CD1c-positive myeloid dendritic cell (primary cell): ENCODE measurements around the gene TAS2R4.
A peak's percentile ranks its signal among the peaks of the same experiment; 100 is the strongest.
"Not testable (repeated sequence)": the region's sequence is repeated elsewhere in the genome, so short reads cannot be mapped to it uniquely, and the experiment has no call there.

Experiments
- DNase-seq: peaks from one replicate; pipeline ENCODE4 v3.0.0-alpha.2; 2016; ENCODE audit errors: extremely low spot score

Gene TAS2R4

DNA sequence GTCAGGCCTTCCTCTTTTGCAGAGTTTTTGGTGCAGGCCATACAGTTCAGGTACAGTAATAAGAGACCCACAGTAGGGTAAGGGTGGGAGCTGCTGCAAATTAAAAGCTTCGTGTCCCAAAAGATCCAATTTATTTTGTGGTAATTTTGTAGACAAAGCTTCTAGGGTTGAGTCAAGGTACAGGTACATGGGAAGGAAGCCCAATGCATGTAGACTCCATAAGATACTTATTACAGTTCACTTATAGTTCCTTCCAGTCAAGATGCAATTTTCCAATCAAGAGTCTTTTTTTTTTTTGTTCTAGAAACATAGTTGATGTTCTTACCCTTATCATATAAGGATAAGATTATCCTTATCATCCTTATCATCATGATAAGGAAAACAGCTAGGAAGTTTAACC, at the start of gene TAS2R4:
TAS2R4 (plus strand) TSS at position 301 of the 400 bp plus-strand sequence. CDS start 1,815 bp downstream, outside the sequence.
- DNase-seq = no peak

DNA sequence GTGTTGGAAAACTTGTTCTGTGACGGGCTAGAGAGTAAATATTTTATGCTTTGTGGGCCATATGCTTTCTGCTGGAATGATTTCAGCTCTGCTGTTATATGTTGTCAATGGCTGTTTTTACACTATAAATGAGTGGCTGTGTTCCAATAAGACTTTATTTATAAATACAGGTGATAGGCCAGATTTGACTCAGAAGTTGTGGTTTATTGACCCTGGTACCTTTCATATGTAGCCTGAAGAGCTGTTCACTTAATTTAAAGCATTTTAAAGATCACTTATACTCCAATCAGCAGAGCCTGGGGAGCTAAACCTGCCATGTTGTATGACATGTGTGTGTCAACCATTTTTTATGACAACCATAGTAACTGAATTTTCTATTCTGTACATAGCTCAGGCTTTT, 47.5 kb upstream of the TAS2R4 start:
- DNase-seq = no peak

GRCh38 chr7:141731476-141732149, 44.9 kb upstream of the TAS2R4 start:
- no peak for DNase-seq

- no peak for DNase-seq
These were observed 39.2 kb upstream of the TAS2R4 start for GRCh38 chr7:141737118-141737835.

GRCh38 chr7:141737836-141738591, 38.5 kb upstream of the TAS2R4 start, which contains the start of gene SSBP1:
TSS of gene SSBP1 (plus strand) at chr7:141738358. CDS start at chr7:141739167, 809 bp downstream.
- DNase-seq = peak; percentile 98

GRCh38 chr7:141738592-141739013, 37.9 kb upstream of the TAS2R4 start:
- DNase-seq = no peak

- no peak for DNase-seq
These were observed 37.2 kb upstream of the TAS2R4 start for GRCh38 chr7:141739250-141739649.

GRCh38 chr7:141742229-141742628, 34.2 kb upstream of the TAS2R4 start:
- no peak for DNase-seq

DNA sequence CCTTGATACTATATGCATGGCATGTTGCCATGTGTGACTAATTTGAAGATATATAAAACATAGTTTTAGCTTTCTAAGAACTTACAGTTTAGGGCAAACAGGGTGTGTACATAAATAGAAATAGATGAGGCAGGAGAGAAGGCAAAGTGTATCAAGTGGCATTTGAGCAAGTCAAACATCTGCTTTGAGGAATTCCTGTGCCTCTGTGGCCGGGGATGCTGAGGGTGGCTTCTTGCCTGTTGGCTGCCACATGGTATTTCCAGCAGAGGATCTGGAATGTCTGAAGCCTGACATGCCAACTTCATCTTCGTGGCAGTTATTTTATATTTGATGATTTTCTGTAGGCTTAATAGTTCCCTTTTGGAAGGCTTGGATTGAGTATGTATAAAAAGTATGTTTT, 32.3 kb upstream of the TAS2R4 start:
- no peak for DNase-seq

DNA sequence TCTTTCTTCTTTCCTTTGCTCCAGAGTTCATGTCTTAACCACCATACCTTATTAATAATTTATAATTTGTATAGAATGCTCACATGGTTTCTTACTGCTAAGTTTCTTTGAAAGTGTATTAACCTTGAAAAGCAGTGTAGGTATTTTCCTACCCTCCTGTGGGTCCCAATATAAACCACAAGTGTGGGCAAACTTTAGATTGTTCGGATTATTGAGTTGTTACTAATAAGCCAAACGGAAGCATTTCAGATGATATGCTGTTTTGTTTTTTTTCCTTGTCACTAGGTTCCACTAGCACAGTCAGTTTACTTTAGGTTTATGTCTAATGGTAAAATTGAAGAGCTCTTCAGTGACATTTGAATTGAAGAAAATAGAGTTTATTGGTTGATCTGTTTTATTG, 28.1 kb upstream of the TAS2R4 start:
- no peak for DNase-seq

DNA sequence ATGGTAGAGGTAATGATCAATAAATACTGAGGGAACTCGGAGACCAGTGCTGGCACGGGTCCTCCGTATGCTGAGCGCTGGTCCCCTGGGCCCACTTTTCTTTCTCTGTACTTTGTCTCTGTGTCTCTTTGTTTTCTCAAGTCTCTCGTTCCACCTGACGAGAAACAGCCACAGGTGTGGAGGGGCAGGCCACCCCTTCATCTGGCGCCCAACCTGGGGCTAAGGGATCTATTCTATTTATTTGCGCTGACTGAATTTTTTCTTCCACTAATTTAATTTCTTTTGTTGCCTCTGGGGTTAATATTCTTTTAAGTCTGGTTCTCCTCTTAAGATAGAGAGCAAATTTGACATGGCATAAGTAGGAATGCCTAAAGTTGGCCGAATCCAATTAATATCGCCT, 24.6 kb upstream of the TAS2R4 start:
- DNase-seq = not testable (repeated sequence)

- no peak for DNase-seq
These were observed 23.8 kb upstream of the TAS2R4 start for GRCh38 chr7:141752634-141753033.

- DNase-seq = peak; percentile 44
These were observed 21.5 kb upstream of the TAS2R4 start for GRCh38 chr7:141754939-141755338.

- DNase-seq = no peak
These were observed 12.7 kb upstream of the TAS2R4 start, which contains the start of gene TAS2R3 for GRCh38 chr7:141763797-141764196. TSS of gene TAS2R3 (plus strand) at chr7:141764097. CDS start at chr7:141764159, 62 bp downstream.

DNA sequence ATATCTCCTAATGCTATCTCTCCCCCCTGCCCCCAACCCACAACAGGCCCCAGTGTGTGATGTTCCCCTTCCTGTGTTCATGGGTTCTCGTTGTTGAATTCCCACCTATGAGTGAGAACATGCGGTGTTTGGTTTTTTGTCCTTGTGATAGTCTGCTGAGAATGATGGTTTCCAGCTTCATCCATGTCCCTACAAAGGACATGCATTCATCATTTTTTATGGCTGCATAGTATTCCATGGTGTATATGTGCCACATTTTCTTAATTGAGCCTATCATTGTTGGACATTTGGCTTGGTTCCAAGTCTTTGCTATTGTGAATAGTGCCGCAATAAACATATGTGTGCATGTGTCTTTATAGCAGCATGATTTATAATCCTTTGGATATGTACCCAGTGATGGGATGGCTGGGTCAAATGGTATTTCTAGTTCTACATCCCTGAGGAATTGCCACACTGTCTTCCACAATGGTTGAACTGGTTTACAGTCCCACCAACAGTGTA, 6.3 kb upstream of the TAS2R4 start:
- not testable (repeated sequence) for DNase-seq

DNA sequence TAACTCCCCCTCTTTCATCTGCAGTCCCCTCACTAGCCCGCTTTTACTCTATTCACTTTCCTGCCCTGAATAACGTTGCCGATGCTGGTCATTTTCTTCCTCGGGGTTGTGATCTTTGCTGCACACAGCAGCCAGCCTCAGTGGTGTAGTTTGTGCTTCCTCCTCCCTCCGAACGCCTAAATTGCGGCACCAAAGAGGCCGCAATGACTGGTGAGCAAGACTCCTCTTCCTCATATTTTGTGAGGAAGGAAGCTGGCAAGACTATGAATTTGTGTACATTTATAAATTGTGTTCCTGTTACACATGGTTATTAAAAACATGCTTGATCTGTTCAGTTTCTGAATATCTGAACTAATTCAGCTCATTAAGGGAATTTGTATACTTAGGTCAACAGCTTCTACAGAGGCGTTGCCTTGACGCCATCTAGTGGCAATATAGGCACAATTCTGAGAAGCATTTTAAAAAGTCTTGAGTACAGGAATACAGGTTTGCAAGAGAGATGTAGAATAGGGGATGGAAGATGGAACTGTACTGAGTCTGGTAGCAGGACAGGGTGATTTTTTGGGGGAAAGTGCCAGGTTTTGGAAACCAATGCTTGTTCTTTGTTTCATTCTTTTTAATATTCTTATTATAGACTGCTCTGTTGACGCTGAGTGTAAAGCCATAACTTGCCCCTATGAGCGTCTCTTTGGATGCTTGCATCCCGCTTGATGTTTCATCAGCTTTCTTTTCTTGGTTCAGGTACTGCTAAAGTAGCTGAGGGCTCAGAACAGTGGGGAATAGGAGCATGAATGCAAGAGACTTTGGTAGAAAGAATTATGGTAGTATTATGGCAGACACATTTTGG, 9.5 kb downstream of the TAS2R4 start:
- peak; percentile 46 for DNase-seq

DNA sequence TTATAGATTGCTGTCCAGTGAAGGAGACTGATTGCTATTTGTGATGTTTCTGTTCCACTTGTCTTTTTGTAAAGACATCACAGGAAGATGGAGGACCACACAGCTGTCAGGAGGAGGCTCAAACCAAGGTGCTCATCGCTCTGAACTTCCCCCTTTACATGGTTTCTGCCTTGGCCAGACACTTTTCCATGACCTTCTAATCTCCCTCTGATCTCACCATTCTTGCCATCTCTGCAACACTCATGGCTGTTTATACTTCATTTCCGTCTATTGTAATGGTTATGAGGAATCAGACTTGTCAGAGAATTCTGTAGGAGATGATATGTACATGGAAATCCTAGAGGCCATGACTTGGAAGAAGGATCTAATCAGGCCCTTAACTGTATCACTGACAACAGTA, 11.8 kb downstream of the TAS2R4 start:
- no peak for DNase-seq

GRCh38 chr7:141789917-141790316, 13.4 kb downstream of the TAS2R4 start, which contains the start of gene TAS2R5:
TSS of gene TAS2R5 (plus strand) at chr7:141790217. CDS start at chr7:141790362, 145 bp downstream.
- DNase-seq = no peak

GRCh38 chr7:141792526-141792925, 16.1 kb downstream of the TAS2R4 start:
- DNase-seq = no peak

DNA sequence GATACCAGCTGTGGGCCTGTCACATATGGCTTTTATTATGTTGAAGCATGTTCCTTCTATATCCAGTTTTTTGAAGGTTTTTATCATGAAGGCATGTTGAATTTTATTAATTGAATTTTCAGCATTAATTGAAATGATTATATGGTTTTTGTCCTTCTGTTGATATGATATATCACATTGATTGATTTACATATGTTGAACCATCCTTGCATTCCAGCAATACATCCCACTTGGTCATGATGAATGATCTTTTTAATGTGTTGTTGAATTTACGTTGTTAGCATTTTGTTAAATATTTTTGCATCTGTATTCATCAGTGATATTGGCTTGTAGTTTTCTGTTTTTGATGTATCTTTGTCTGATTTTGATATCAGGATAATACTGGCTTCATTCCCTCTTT, 43.6 kb downstream of the TAS2R4 start:
- no peak for DNase-seq

- not testable (repeated sequence) for DNase-seq
These were observed 46.0 kb downstream of the TAS2R4 start for GRCh38 chr7:141822432-141822831.
